ENCODE data around the gene SHOC2. TPM values are rescaled to one million over a fixed set of nuclear protein-coding genes. Genes with fewer than 3 reads are reported as not detected.

SHOC2 gene
- polyA plus RNA-seq, 1 of the 3 experiments (the other 2 are of a cell fraction) = 6.9 TPM

- ChIA-PET CTCF (interaction anchor here (0.8 to 1.5 kb wide), 4 partner anchors 15 to 129 kb away, joined by 3 to 4 read pairs (median 4); no protein-coding TSS in a partner anchor), POLR2A (no interaction called here)
- peaks cover 36% of the 10 kb centered on the region for H3K79me2 ChIP-seq (ENCODE audit: insufficient read depth)
Measured at GRCh38 chr10:110876000-110876399, 43.4 kb upstream of the SHOC2 start.

More at GRCh38 chr10:110876000-110876399, 43.4 kb upstream of the SHOC2 start:
- no peaks in the 10 kb centered on the region for H3K9me3 ChIP-seq
- peaks cover 3% of the 10 kb centered on the region for H3F3A ChIP-seq (replicated peaks; ENCODE audit: insufficient read depth)
- no peak overlapping the region for H3K27ac ChIP-seq (ENCODE audit: low read depth in 2 of 2, low read length in 1 of 2)
- DNase-seq = no peak
- no peak overlapping the region for H3K4me3 ChIP-seq (ENCODE audit: low read depth in 2 of 2, low read length in 1 of 2)
- no peak overlapping the region for H3K9ac ChIP-seq
- H4K20me1 ChIP-seq (ENCODE audit: insufficient read depth) = peaks cover 13% of the 10 kb centered on the region; the same call in 1 of the 2 replicates
- no peak overlapping the region for H3K4me2 ChIP-seq
- peaks cover 0 to 20% of the 10 kb centered on the region in 2 experiments; a peak in 2 of 4 replicates for H3K4me1 ChIP-seq (ENCODE audit: control insufficient read depth in 1 of 2, insufficient read depth in 2 of 2, low read depth in 1 of 2, low read length in 1 of 2)
- peaks cover 22 to 45% of the 10 kb centered on the region in 2 experiments for H3K36me3 ChIP-seq (replicated peaks in 1 of 2; ENCODE audit: control insufficient read depth in 1 of 2, insufficient read depth in 2 of 2, low read length in 1 of 2)
- WGBS (ENCODE audit: low lambda C conversion rate) = 85% methylated on average over 2 of the region's 2 CpGs
- no peaks in the 10 kb centered on the region for H3K9me2 ChIP-seq
- TF ChIP-seq FOXM1 (IDR thresholded peaks at IDR 0.05; ENCODE audit: low read depth) = no peak
- TF ChIP-seq FOSL2 (IDR thresholded peaks at IDR 0.05; ENCODE audit: borderline replicate concordance, low read depth) = no peak
- no peak for TF ChIP-seq ZBTB33 (IDR thresholded peaks at IDR 0.05; ENCODE audit: borderline replicate concordance, low read depth)
- TF ChIP-seq POLR2AphosphoS5 (IDR thresholded peaks at IDR 0.05; ENCODE audit: low read depth, low read length) = no peak
- no peak for TF ChIP-seq GATA2 (CRISPR knock-in tag; IDR thresholded peaks at IDR 0.05)
- no peak for TF ChIP-seq USF1 (IDR thresholded peaks at IDR 0.05; ENCODE audit: borderline replicate concordance, low read depth)
- TF ChIP-seq EZH2phosphoT487 (IDR thresholded peaks at IDR 0.05; ENCODE audit: borderline replicate concordance, low read depth) = no peak
- TF ChIP-seq YY1 (IDR thresholded peaks at IDR 0.05; ENCODE audit: low read depth) = no peak
- no peak for TF ChIP-seq MAX (IDR thresholded peaks at IDR 0.05; ENCODE audit: low read depth)
- TF ChIP-seq TAF1 (IDR thresholded peaks at IDR 0.05; ENCODE audit: borderline replicate concordance, low read depth, low read length) = no peak
- no peak for TF ChIP-seq SIN3A (IDR thresholded peaks at IDR 0.05; ENCODE audit: borderline replicate concordance, low read depth, low read length)
- no peak for TF ChIP-seq TCF12 (IDR thresholded peaks at IDR 0.05)
- TF ChIP-seq CHD2 (IDR thresholded peaks at IDR 0.05; ENCODE audit: low read length, partially characterized antibody) = no peak
- no peak for TF ChIP-seq MXI1 (IDR thresholded peaks at IDR 0.05; ENCODE audit: low read depth, low read length)
- TF ChIP-seq SMC3 (IDR thresholded peaks at IDR 0.05; ENCODE audit: low read depth, low read length) = no peak
- no peak for TF ChIP-seq CTCF (IDR thresholded peaks at IDR 0.05)
- no peak for TF ChIP-seq GABPA (IDR thresholded peaks at IDR 0.05; ENCODE audit: low read depth)
- TF ChIP-seq RFX5 (IDR thresholded peaks at IDR 0.05; ENCODE audit: low read length) = no peak
- TF ChIP-seq FOXJ3 (CRISPR knock-in tag; IDR thresholded peaks at IDR 0.05) = no peak
- H2AFZ ChIP-seq (ENCODE audit: low read depth) = no peak overlapping the region
- H3K27me3 ChIP-seq (ENCODE audit: insufficient read depth) = no peaks in the 10 kb centered on the region

All from SK-N-SH (cell line).